Heart left ventricle (tissue), 13 donors: ENCODE data around the gene TSEN54.

Source experiments
- POLR2A ChIP-seq, 2 donors: fragments of 450-650 bp; IDR thresholded peaks; one replicate each; pipeline ENCODE4 v1.6.1; 2017; ENCODE audit warnings: antibody characterized with exemption in 2 of 2, mild to moderate bottlenecking in 2 of 2, moderate library complexity in 2 of 2
- TF ChIP-seq, protein P1 (sequence below), 12 donors: fragments of 200-600 bp; sonication (generic) in 4 of 12; IDR thresholded peaks; one replicate each; pipeline versions ENCODE4 v1.5.0 to v1.8.0; 2018 to 2022; ENCODE audit warnings: antibody characterized with exemption in 12 of 12, mild to moderate bottlenecking in 5 of 12
- donor health status: ischemic (EF 13 %, LVEDD 7.1; RV severe dilation, severe dysfunction).
- donor health status: DM: no; HTN: yes; CAD: no.
- donor health status: DM: no; HTN: no; CAD: no.
- donor health status: ischemic (EF 25% LVEDD 6.9; RV normal size, moderate dysfunction).
- donor health status: ischemic (EF 25% LVEDD 5.7; RV mildly dilated, moderate dysfunction).
- donor health status: ischemic (EF 35%, LVEDD 5.7; RV mildly dilated, moderate dysfunction).
- donor health status: nonischemic (EF 11% LVEDD 7.7; RV severe dilation, severe dysfunction).
- donor health status: DM: yes; HTN: yes; CAD: no.
- donor health status: PGD.
- donor health status: ischemic (EF 29% LVEDD 5.4; RV normal size, mild dysfunction).
- donor health status: nonischemic (EF 23%, LVEDD 6.1; RV moderate dilation, normal function).

DNA sequence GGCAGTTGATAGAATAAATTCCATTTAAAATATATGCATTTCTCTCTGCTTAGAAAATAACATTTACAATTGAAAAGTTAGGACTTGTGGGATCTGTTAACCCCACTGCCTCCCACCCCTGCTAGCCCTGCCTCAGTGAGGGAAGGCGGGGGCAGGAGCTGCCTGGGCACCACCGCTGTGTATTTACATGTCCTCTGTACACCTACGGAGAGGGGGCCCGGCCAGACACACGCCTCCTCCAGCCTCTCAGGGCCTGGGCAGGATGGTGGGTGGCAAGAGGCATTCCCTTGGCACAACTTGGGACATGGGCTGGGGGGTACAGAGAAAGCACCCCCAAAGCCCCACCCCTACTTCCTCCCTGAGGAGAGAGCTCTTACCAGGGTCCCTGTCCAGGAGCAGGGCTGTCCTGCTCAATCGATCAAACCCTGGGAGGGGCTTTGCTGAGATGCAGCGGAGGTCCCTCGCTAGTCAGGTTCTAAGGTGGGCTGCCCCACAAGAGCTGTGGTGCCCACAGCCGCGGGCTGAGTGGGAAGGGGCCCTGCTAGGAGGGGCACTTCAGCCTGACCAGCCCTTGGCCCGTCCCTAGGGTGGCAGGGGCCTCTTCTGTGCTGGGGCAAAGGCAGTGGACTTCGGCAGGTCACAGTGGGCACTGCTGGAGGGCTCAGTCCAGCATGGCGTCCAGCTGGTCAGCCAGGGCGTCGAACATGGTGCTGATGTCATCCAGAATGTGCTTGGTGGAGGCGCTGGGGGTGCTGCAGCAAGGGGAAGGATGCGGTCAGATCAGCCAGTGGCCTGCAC is 15.7 kb upstream of the TSEN54 start:
- TF ChIP-seq POLR2A (IDR thresholded peaks at IDR 0.05), result no peak
- TF ChIP-seq, protein P1, sequence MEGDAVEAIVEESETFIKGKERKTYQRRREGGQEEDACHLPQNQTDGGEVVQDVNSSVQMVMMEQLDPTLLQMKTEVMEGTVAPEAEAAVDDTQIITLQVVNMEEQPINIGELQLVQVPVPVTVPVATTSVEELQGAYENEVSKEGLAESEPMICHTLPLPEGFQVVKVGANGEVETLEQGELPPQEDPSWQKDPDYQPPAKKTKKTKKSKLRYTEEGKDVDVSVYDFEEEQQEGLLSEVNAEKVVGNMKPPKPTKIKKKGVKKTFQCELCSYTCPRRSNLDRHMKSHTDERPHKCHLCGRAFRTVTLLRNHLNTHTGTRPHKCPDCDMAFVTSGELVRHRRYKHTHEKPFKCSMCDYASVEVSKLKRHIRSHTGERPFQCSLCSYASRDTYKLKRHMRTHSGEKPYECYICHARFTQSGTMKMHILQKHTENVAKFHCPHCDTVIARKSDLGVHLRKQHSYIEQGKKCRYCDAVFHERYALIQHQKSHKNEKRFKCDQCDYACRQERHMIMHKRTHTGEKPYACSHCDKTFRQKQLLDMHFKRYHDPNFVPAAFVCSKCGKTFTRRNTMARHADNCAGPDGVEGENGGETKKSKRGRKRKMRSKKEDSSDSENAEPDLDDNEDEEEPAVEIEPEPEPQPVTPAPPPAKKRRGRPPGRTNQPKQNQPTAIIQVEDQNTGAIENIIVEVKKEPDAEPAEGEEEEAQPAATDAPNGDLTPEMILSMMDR (IDR thresholded peaks at IDR 0.05), result no peak
